DMS79 treated with DMSO at 0.1 percent for 48 hours (cell line): ENCODE results near the gene ANKS1A.
"Not testable (repeated sequence)": the region's sequence is repeated elsewhere in the genome, so short reads cannot be mapped to it uniquely, and the experiment has no call there.

ENCODE experiments used
- DNase-seq: peaks from one replicate; lab custom pipeline; 2025; lab: John Stamatoyannopoulos, UW

ANKS1A gene

DNA sequence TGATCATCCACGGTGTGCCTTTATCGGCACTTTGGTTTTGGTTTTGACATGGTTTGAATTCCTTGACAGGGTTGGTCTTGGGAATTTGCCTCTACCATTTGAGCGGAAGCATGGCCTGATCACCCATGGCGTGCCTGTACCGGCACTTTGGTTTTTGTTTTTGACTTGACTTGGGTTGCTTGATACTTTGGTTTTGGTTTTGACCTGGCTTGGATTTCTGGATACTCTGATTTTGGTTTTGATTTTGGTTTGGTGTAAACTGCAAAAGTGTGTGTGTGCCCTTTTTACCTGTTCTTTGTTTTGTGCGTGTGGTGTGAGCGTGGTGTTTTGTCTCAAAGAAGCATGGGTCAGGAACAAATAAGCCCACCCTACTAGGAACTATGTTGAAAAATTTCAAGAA is 110.1 kb downstream of the ANKS1A start:
- not testable (repeated sequence) for DNase-seq

DNA sequence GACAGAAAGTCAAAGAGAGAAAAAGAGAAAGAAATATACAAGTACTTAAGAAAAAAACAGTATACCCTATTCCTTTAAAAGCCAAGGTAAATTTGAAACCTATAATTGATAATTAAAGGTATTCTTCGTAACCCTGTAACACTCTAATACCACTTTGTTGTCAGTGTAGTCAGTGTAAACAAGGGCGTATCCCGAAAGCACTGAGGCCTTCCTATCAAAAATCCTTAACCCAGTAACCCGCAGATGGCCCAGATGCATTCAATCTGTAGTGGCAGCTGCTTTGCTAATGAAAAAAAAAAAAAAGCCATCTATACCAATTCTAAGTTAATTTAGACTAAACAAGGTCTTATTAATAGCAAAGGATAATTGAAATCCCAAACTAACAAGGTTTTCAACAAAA is 110.9 kb downstream of the ANKS1A start:
- not testable (repeated sequence) for DNase-seq

DNA sequence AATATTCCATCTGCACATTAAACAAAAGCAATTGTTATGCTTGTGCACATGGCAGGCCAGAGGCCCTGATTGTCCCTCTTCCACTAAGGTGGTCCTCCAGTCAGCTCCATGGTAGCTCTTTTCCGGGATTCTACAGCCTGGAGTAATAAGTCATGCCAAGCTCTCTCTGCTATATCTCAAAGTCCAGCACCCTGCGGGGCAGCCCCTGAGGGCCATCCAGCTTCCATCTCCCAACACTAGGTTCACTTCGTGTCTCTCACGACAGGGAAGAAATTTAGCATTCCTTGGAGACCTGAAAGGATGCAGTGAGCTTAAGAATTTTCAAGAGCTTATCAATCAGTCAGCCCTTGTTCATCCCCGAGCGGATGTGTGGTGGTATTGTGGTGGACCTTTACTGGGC is 112.3 kb downstream of the ANKS1A start:
- DNase-seq = not testable (repeated sequence)

DNA sequence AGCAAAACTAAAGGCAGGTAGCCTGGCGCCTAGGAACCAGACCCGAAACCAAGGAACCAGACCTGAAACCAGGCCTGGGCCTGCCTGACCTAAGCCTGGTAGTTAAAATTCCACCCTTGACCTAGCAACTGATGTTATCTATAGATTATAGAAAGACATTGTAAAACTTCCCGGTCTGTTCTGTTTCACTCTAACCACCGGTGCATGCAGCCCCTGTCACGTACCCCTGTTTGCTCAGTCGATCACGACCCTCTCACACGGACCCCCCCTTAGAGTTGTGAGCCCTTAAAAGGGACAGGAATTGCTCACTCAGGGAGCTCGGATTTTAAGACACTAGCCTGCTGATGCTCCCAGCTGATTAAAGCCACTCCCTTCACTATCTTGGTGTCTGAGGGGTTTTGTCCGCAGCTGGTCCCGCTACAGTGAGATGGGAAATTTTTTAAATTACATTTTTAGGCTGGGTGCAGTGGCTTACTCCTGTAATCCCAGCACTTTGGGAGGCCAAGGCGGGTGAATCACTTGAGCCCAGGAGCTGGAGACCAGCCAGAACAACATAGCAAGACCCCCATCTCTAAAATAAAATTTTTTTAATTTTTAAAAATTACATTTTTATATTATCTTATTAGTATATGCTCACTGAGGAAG is 115.0 kb downstream of the ANKS1A start:
- not testable (repeated sequence) for DNase-seq

DNA sequence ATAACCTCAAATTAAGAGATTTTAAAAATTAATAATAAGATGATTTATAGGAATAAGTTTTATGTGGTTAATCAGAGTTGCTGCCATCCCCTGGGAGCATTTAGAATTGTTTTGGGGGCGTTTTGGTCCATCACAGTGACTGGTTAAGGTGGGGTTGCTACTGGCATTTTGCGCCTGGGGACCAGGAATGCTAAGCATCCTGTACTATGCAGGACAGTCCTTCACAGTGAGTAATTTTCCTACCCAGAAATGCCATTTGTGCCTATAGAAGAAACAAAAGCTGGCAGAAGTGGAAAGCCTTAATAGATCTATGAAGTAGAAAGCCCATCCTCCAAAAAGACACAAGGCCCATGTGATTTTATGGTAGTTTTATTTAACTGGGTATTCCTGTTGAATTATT is 118.0 kb downstream of the ANKS1A start:
- no peak for DNase-seq

DNA sequence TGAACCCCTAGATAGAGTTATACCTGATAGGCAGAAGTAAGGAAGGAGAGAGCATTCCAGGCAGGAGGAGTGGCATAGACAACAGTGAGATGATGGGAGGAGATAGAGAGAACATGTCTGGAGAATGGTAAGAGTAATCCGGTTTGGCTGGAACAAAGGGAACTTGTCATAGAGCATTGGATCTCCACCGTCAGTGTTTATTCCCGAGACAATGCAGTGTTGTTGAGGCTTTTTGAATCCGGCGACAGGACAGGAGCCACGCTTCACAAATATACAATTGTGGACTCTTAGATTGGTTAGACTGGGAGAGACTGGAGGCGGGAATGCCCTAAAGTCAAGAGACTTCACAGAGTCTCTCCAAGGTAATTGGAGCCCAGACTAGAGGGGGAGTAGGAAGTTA is 119.8 kb downstream of the ANKS1A start:
- DNase-seq = no peak

DNA sequence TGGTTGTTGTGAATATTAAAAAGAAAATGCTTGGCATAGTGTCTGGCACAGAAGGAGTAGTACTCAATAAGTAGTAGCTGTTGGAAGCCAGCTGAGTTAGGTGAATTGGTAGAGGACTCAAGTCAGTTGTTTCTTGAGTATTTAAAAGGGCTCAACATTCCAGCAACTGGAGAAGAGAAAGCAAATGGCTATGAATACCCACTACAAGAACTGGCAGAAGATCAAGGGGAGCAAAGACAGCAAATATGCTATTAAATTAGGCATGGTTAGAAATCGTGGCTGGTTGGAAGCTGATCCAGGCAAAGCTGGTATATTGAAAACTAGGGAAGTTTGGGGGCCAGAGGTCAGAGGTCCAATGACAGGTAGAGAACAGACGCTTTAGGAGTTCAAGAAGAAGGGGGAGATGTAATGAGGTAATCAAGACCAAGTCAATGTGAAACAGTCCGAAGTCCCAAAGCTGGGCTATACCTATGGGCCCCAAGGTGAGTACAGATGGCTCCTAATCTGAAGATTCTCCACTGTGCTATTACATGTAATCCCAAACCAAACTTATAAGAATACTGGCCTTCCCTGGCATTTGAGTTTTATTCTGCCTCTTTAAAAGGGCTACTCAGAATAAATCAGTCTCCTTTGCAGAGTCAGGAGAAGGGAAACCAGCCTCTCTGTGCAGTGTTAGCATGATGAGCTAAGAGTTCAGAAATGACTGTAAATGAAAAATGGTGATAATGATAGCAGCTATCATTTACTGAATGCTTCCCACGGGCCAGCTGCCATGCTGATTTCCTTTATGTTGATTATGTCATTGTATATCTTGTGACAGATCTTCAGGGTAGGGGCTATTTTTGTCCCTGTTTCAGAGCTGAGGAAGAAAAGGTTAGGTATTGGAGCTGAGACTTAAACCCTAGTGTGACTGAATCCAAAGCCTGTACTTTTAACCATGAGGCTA is 122.3 kb downstream of the ANKS1A start:
- DNase-seq = peak; percentile 82

DNA sequence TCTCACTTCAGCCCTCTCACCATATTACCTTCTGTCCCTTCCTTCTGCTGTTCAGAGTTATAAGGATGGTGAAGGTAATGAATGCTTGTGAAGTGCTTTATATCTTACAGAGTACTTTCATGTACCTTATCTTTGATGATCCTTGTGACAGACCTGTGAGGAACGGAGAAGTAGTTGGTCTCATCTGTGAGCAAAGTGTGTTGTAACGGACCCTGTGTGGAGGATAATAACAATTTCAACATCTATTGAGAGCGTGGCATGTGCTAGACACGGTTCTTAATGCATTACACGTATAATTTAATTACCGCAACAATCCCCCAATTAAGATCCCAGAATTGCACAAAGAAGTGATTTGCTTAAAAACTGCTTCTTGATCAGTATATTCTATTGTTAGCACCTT is 124.6 kb downstream of the ANKS1A start:
- DNase-seq = no peak

DNA sequence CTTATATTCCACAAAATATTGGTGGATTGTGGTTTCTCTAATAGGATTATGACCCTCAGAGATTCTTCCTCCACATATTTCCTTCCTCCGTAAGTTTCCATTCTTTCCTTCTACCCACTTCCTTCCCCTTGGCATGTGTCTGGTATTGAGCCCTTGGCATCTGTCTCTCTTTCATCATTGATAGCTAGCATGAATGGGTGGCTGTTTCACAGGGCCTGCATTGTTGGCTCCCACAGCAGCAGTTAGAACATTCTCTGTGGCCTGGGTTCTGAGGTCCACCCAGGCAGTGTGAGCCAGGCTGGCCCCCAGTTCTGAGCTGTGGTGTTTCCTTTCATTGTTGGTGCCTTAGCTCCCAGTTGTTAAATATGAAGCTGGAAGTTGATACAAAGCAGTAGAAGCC is 125.3 kb downstream of the ANKS1A start:
- DNase-seq = no peak

DNA sequence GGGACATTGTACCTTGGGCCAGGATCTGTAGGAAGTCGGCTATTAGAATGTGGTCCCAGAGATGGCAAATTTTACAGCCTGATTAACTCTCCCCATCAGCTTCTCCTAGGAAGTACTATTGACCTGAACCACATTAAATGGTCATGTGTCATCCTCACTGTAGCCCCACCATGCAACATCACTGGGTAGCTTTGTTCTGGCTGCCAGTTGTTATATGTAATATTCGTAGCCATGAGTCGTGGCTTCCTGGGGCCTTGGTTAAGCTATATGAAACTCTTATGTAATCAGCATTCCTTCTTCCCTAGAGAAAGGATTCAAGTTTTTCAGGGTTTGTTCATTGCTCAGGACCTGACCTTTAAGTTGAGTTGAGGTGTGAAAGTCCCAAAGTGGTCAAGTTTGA is 125.7 kb downstream of the ANKS1A start:
- DNase-seq = no peak

DNA sequence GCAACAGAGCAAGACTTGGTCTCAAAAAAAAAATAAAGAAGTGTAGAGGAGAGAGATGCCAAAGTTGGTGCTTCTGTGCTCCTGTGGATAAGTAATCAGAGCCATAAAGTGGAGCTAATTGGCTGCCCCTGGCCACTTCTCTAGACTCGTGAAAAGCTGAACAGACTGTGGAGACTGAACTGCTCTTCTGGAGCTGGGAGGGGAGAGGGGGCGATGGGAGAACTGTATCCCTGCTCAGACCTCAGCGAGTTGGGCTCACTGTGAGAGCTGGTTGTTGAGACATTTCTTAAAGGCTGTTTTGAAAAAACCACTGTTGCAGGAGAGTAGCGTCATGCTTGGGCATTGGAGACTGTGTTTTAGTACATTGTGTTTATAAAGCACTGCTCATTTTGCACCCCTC is 126.4 kb downstream of the ANKS1A start:
- peak; percentile 12 for DNase-seq

DNA sequence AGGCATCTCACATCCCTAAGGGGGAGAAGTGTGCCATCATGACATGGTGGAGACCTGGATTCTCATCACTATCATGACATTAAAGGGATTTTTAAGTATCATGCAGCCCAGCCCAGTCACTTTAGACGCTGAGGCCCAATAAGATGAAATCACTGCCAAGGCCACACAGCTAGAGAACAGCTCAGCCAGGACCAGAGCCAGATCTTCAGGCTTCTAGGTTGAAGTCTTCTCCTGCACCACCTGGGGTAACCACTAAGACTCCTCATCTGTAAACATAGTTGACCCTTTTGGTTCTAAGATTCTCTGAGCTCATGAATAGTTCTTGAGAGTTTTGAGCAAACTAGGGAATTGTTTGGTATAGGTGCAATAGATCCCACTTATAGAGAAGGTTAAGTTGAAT is 126.9 kb downstream of the ANKS1A start:
- no peak for DNase-seq

DNA sequence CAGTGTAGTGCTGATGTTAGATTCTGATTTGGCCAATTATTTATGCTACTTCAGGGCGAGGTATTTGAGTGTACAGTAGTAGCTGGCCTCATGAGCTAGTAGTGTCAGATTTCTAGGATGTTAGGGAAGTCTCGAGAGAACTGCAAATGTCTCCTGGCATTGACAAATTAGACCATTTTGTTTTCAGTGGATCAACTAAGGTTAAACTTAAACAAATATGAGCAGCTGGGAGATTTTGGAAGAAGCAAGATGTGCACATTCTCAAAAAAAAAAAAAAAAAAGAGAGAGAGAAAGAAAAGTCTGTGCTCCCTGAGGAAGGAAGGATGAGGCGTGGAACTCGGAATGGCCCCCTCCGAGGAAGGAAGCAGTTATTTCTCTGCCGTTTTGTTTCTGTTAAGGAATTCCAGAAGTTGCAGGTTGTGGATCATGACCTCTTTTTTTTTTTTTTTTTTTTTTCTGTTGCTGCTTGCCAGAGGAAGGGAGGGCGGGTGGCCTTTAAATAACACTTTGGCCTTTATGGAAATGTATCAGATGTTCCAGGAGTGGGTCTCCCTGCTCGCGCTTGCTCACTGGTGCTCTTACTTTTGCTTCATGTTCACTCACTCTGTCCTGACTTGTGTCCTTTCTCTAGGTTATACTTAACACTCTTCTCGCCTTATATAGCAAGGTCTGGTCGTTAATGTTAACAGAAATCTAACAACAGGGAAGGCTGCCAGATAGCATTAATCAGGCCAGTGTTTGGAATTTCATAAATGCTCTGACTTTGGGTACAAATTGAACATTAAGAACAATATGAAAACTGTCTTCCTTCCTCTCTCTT is 127.7 kb downstream of the ANKS1A start:
- DNase-seq = peak; percentile 24

DNA sequence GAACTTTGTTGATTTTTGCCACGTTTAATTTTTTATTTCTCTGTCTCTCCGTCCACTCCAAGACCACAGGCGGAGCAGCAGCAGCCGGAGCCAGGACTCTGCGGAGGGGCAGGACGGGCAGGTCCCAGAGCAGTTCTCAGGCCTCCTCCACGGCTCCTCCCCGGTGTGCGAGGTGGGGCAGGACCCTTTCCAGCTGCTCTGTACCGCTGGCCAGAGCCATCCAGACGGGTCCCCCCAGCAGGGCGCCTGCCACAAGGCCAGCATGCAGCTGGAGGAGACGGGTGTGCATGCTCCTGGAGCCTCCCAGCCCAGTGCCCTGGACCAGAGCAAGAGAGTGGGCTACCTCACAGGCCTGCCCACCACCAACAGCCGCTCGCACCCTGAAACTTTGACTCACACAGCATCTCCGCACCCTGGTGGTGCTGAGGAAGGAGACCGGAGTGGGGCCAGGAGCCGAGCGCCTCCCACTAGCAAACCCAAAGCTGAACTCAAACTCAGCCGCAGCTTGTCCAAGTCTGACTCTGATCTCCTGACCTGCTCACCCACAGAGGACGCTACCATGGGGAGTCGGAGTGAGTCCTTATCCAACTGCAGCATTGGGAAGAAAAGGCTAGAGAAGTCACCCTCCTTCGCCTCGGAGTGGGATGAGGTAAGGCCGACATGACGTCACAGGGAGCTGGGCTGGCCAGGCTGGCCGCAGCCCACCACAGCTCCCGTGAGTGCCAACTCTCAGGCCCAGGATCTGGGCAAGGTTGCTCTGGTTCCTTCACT is 128.5 kb downstream of the ANKS1A start:
- DNase-seq = no peak

DNA sequence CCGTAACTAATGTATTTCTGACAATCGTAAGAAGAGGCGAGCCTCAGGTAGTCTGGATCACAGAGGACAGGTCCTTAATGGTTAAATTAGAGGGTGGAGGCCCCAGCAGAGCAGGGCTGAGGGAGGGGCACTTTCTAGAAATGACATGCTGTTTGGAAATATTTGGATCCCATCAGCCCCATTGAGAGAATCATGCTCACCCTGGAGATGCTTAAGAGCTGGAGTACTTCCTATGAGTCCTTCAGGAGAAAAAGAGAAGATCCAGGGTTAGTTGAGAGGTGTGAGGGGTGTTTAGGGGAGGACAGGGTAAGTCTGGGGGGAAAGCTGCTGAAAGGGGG is 129.1 kb downstream of the ANKS1A start:
- no peak for DNase-seq

DNA sequence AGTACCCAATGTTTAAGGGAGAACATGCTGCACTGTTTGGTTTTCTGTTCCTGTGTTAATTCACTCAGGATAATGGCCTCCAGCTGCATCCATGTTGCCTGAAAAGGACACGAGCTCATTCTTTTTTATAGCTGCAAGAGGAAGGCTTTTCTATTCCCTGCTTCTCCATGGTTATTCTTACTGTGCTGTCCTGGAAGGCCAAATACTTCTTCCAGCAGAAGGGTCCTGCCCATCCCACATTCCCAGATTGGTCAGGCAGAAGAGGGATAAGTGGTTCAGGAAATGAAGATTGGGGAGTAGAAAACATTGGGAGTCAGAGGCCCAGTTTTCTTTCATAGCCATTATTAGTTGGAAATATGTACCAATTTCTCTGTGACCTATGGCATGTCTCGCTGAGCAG is 129.7 kb downstream of the ANKS1A start:
- no peak for DNase-seq

DNA sequence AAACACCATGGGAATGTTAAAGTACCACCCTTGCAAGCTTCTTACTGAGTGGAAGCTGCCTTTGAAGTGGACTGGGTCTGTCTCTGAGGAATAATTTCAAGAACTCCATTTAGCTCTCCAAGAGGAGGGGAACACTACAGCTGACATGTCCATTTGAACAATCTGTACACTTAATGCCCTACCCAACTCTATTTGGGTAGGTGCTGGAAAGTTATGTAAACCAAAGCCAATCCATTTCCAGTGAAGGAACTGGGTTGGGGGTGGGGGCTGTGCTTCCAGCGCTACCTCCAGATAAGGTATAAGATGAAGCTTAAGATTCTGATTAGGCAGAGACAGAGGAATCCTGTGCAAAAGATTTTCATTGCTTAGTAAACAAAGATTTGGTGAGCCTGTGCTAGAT is 130.1 kb downstream of the ANKS1A start:
- no peak for DNase-seq

DNA sequence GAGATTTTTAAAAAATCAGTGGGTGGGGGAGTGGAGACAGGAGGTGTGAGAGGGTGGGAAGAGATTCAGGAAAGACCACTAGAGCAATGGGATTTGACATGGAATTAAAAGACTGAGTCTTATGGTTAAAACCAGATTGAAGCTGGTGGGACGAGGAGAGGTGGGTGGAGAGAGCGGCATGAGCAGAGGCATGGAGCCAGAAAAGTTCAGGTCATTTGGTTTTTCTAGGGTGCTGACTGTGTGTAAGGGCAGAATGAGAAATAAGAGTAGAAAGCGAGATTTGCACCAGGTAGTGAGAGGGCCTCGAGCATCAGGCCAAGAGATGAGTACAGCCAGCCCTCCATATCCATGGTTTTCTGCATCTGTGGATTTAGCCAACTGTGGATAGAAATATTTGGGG is 130.8 kb downstream of the ANKS1A start:
- no peak for DNase-seq

DNA sequence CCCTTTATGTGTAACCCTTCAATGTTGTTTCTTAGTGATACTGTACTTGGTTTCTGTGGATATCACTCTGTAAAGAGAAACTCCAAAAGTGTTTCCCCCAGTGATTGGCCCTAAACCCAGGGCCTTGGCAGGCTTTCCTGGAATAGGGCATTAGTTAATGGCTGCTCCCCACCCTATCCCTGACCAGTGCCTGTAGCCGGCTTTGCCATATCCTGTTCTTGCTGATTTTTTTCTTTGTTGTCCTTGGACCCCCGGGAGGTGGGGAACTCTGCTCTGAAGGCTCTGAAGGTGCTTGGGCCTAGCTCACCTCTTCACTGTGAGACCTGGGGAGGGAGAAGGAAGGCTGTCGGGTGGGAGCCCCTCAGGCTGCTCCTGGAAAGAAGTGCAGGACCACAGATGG is 131.9 kb downstream of the ANKS1A start:
- no peak for DNase-seq

DNA sequence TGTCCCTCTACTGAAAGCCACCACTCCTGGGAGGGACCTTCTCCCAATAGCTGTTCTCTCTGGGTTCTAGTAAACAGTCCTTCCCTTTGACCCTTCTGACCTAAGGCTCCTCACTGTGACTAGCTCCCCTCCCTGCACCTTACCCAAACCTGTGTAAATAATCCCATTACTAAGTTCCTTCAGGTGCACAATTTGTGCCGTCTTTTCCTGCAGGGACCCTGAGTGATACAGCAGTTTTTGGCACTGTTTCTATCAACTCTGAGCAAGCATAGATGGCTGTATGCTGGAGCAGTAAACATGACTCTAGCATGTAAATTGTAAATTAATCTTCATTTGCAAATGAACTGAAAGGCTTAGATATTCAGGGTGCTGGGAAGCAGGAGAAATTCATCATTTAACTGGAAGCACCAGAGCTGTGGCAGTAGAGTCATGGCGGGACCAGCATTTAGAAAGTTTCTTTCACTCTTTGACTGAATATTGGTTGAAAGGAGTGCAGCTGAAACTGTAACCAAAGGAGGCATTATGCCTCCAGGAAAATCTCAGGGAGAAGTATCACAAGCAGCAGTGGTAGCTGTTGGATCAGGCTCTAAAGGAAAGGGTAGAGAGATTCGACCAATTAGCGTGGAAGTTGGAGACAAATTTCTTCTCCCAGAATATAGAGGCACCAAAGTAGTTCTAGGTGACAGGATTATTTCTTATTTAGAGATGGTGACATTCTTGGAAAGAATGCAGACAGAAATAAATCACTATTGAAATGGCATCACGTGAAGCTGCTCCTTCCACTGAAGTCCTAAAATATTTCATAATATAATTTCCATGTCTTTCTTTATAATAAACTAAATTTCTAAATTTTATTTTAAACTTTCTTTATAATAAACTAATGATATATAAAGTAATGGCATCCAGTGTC is 134.3 kb downstream of the ANKS1A start:
- no peak for DNase-seq

DNA sequence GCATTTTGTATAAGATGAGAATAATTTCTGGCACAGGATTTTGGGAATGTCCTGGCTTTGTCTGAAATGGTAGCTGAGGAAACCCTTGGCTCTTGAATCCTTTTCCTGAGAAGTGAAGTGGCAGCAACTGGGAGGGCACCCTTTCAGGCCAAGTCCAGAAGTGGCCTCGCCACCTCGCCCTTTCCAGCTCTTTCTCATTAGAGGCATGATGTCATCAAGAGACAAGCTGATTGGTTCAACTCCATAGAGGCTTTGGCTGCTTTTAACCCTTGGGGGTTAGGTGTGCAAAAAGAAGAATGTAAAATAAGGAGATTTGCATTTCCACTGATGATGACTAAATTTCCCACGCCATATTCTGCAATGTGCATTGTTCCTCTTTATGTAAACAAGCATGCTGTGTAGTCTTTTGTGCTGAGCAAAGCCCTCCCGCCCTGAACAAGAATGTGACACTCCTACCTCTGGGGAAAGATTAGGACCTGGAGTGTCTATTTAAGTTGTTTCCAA is 135.5 kb downstream of the ANKS1A start:
- DNase-seq = peak; percentile 93
